HG03139 (cell line): Measurements from ENCODE around the gene AGPS.

Source experiments
- ATAC-seq: cut with Tn5 transposase; IDR thresholded peaks from one replicate; pipeline ENCODE4 v1.9.1; 2021; ENCODE audit not compliant: unreplicated experiment

AGPS gene

DNA sequence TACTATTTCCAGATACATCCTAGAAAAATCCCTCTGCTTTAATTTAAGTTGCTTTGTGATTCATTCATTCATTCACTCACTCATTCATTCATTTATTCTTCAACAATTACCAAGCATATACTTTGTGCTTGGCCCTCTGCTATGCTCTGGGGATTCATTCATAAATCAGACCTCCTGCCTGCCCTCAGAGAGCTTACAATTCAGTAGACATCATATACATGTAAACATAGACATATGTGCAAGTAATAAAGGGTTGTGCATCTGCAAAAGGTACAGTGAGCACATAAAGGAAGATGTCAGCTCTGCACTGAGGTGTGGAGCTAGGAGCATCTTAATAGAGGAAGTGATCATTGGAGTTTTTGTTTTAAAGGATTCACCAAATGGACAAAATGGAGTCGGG lies 189.4 kb downstream of the AGPS start:
- no peak for ATAC-seq

DNA sequence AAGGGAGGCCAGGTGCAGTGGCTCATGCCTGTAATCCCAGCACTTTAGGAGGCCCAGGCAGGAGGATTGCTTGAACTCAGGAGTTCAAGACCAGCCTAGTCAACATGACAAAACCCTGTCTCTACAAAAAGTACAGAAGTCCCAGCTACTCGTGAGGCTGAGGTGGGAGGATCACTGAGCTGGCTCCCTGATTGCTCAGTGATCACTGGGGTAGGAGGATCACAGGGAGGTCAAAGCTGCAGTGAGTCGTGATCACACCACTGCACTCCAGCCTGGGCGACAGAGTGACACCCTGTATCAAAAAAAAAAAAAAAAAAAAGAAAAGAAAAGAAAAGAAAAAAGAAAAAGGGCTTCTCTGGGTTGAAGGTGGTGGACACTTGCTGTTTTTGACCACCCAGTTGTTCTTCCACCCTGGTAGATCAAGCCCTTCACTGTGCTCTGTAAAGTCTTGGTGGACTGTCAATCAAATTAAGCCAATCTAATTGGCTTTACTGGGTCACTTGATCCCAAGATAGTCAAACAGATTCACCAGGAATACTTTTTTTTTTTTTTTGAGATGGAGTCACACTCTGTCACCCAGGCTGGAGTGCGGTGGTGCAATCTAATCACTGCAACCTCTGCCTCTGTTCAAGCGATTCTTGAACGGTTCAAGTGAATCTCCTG lies 191.6 kb downstream of the AGPS start:
- no peak for ATAC-seq

DNA sequence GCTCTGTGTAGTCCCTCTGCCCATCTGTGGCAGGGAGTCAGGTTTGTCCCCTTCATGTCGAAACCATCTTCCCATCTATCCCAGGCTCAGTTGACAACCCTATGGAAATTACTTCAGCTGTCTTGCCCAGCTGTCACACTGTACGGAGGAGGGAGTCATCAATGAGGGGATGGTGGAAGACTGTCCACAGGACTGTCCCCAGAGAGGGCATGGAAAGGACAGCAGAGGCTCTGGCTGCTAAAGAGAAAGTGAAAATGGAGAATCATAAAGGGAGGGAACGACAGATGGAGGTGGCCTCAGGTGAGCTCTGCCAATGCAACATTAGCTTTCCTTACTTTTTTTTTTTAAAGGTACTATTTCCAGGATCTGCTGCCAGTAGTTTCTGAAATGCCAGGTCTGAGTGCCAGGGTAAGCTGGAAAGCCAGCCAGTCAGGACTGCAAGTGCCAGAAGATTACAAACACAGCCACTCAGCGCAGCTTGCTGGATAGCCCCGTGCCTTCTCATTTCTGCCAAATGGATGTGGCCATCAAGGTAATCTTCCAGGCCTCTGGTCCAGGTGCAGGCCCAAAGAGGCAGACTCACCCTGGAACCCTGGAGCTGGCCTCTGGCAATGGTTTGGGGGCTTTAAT lies 192.8 kb downstream of the AGPS start:
- no peak for ATAC-seq

DNA sequence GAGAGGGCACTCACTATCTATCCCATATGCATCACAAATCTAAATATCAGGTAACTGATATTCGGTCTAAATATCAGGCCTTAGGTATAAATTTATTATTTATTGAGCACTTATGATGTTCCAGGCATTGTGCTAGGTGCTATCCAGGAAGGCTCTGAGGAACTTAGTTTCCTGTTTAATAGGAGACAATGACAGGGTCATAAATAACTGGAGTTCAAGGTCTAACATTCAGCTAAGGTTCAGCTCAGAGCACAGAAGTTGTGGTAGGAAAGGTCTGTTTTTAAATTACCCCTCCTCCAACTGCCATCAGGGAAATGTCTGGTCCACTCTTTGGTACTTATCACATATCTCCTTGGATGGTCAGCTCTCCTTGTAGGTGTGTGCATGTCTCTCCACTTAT lies 193.6 kb downstream of the AGPS start:
- ATAC-seq, result no peak

DNA sequence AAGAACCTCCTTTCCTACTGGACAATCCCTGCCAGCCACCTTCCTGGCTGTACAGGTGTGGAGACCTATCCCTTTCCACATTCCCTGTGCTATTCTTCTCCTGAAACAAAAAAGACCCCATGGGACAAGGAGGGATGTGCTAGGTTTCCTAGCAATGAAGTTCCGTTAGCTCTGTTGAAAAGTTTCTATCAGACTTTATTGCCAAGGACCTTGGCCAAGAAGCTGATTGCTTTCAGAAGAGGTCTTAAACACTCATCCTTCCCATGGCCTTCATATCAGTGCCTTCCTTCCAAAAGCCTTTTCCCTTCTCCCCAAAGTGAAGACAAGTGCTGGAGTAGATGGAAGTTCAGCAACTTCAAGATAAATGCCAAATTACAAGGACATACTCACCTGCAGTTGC lies 194.8 kb downstream of the AGPS start:
- no peak for ATAC-seq

DNA sequence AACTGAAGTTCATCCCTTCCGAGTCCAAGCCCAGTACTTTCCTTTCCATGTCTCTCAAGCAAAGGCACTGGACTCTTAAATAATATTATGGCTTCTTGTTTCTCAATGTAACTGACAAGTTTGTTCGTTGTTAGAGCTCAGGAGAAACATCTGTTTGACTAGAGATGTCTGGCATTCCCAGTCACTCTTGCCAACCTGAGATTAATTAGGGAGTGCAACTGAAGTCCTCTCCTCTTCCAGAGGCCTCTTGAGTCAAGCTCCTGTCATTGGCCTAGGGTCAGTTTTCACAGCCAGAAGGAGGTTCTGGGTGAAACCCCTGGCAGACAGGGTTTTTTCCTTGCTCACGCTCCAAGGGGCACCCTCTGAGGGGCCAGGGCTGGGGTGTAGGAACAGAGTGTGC lies 196.1 kb downstream of the AGPS start:
- ATAC-seq, result no peak

DNA sequence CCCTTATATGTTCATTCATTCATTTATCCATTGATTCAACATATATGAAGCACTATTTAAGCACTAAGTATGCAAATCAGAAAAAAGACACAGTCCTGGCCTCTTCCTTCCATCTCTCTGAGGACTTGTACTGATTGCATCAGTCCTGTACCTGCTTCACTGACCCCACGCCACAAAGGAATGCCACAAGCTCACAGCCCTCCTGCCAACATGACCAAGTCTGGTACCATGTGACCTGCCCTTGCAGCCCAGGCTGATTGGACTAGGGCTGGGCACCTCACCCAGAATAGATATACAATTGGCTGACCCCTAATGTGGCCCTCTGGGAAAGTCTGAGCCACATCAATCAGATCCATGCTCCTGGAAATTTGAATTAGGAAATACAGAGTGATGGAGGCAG lies 196.6 kb downstream of the AGPS start:
- no peak for ATAC-seq

DNA sequence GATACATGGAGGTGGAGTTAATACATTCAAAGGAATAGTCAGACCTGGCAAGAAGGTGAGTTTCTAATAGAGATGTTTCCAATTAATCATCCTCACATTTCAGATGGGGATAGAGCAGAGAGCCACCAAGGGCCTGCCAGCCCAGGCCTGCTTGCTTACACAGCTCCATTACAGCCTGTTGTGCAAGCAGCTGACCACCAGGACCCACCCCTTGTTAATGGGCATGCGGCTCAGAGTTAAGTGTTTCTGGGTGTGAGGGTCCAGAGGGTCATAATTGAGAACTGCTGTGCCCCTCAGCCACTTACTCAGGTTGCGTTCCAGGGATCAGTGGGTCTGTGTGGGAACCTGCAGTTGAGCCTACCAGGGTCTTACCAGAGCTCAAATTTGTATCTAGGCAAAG lies 199.8 kb downstream of the AGPS start:
- ATAC-seq, result no peak

DNA sequence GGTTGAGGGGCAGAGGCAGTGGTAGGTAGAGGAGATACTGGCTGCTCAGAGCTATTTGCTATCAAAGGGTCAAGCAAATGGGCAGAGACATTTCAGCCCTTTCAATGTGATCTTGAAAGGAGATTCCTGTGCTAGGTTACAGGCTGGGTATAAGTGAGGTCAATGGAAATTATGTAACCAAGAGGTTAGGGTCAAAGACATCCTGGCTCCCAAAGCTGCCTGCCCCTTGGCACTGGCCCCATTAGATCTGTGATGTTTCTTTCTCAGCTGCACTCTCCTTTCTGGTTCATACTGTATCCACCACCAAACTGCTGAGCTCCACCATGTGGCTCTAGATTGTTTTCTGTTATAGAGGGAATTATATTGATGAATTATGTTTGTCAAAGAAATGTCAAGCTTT lies 200.4 kb downstream of the AGPS start:
- ATAC-seq, result no peak

DNA sequence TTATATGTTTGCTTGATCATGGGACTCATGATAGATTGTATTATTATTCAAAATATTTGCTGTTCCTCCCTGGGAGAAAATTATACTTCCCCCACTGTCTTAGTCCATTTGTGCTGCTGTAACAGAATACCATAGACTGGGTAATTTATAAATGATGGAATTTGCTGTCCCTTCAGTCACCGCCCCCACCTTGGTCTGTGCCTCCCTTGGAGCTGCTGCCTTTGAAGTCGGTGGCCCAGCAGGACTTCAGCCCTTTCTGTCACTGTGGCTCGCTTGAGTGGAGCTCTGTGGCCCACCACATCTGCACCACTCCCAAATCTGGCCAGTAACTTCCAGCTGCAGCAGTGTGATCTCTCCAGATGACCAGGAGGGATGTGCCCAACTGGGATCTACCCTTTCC lies 200.8 kb downstream of the AGPS start:
- ATAC-seq, result no peak
